ENCODE measurements around the gene HOXB8. TPM values are rescaled to one million over a fixed set of nuclear protein-coding genes. Genes with fewer than 3 reads are reported as not detected.

HOXB8 gene
- total RNA-seq, 1 donor from 2014 or later, result not detected

- FAIRE-seq (no peak), DNase-seq (ENCODE audit: low spot score in 2 of 2) (no peak)
Measured at GRCh38 chr17:48611681-48612455, 3.2 kb downstream of the HOXB8 start.

- no peak for FAIRE-seq
Measured at GRCh38 chr17:48611213-48611612, 3.9 kb downstream of the HOXB8 start.

GRCh38 chr17:48610282-48611211 is 4.5 kb downstream of the HOXB8 start, which contains the start of gene HOXB7:
TSS of gene HOXB7 (minus strand) at chr17:48611017. CDS start at chr17:48610918, 99 bp downstream.
- FAIRE-seq (no peak), DNase-seq (ENCODE audit: low spot score in 2 of 2) (peak in 1 of 2 donors; percentile 63)

More at GRCh38 chr17:48611213-48611612, 3.9 kb downstream of the HOXB8 start:
- no peak for DNase-seq (ENCODE audit: low spot score in 2 of 2)

- no peak for DNase-seq (ENCODE audit: low spot score in 2 of 2)
- FAIRE-seq, result no peak
Measured at GRCh38 chr17:48609759-48610281, 5.3 kb downstream of the HOXB8 start.

GRCh38 chr17:48609033-48609432 is 6.1 kb downstream of the HOXB8 start:
- DNase-seq (ENCODE audit: low spot score in 2 of 2) (no peak), FAIRE-seq (no peak)

GRCh38 chr17:48608494-48608834 is 6.6 kb downstream of the HOXB8 start:
- FAIRE-seq (no peak), DNase-seq (ENCODE audit: low spot score in 2 of 2) (no peak)

GRCh38 chr17:48606892-48607614 is 8.0 kb downstream of the HOXB8 start:
- FAIRE-seq (no peak), DNase-seq (ENCODE audit: low spot score in 2 of 2) (no peak)

GRCh38 chr17:48605991-48606891 is 8.9 kb downstream of the HOXB8 start:
- FAIRE-seq (no peak), DNase-seq (ENCODE audit: low spot score in 2 of 2) (no peak)

GRCh38 chr17:48605409-48605919 is 9.6 kb downstream of the HOXB8 start:
- FAIRE-seq (no peak), DNase-seq (ENCODE audit: low spot score in 2 of 2) (no peak)

GRCh38 chr17:48604770-48605329 is 10.2 kb downstream of the HOXB8 start, which contains the start of gene HOXB6:
TSS of gene HOXB6 (minus strand) at chr17:48604986. CDS start at chr17:48598150, 6,836 bp downstream.
- DNase-seq (ENCODE audit: low spot score in 2 of 2) (no peak), FAIRE-seq (no peak)

GRCh38 chr17:48603959-48604769 is 10.9 kb downstream of the HOXB8 start:
- FAIRE-seq, result no peak
- DNase-seq (ENCODE audit: low spot score in 2 of 2), result no peak

- FAIRE-seq (no peak), DNase-seq (ENCODE audit: low spot score in 2 of 2) (no peak)
Measured at GRCh38 chr17:48601539-48602425, 13.3 kb downstream of the HOXB8 start.

GRCh38 chr17:48601207-48601538 is 13.9 kb downstream of the HOXB8 start:
- no peak for FAIRE-seq
- DNase-seq (ENCODE audit: low spot score in 2 of 2), result no peak

- FAIRE-seq, result no peak
Measured at GRCh38 chr17:48600244-48601098, 14.6 kb downstream of the HOXB8 start.

GRCh38 chr17:48599354-48599753 is 15.7 kb downstream of the HOXB8 start:
- DNase-seq (ENCODE audit: low spot score in 2 of 2), result no peak
- FAIRE-seq, result no peak

More at GRCh38 chr17:48600244-48601098, 14.6 kb downstream of the HOXB8 start:
- DNase-seq (ENCODE audit: low spot score in 2 of 2), result no peak

- FAIRE-seq, result no peak
- no peak for DNase-seq (ENCODE audit: low spot score in 2 of 2)
Measured at GRCh38 chr17:48598736-48599135, 16.4 kb downstream of the HOXB8 start.

Data from frontal cortex (tissue), 4 donors.